HepG2 (cell line): Measurements from ENCODE around the gene SS18L1. TPM values are rescaled to one million over a fixed set of nuclear protein-coding genes. Genes with fewer than 3 reads are reported as not detected.

Source experiments
- BATF2 ChIP-seq: sonication (generic); formaldehyde crosslinking; IDR thresholded peaks from 2 replicates; pipeline ENCODE4 v1.8.0; 2022; ENCODE audit warnings: mild to moderate bottlenecking, missing genetic modification reagents, moderate library complexity
- E2F2 ChIP-seq: sonication (generic); formaldehyde crosslinking; IDR thresholded peaks from 2 replicates; pipeline ENCODE4 v1.4.0; 2020; ENCODE audit warnings: missing genetic modification reagents, borderline replicate concordance
- GLI4 ChIP-seq: sonication (generic); formaldehyde crosslinking; IDR thresholded peaks from 2 replicates; pipeline ENCODE4 v1.5.1; 2020; ENCODE audit warnings: missing genetic modification reagents, mild to moderate bottlenecking, moderate library complexity, borderline replicate concordance
- HOXA5 ChIP-seq: sonication (generic); formaldehyde crosslinking; IDR thresholded peaks from 2 replicates; pipeline ENCODE4 v1.4.0; 2020; ENCODE audit warnings: missing genetic modification reagents
- JDP2 ChIP-seq: sonication (generic); formaldehyde crosslinking; IDR thresholded peaks from 2 replicates; pipeline ENCODE4 v1.8.1; 2022; ENCODE audit warnings: missing genetic modification reagents, borderline replicate concordance
- MTA1 ChIP-seq: sonication (generic); formaldehyde crosslinking; IDR thresholded peaks from 2 replicates; pipeline ENCODE4 v1.4.0; 2020; ENCODE audit warnings: missing genetic modification reagents, mild to moderate bottlenecking, borderline replicate concordance
- PBX3 ChIP-seq: sonication (generic); formaldehyde crosslinking; IDR thresholded peaks from 2 replicates; pipeline ENCODE4 v1.8.1; 2023; ENCODE audit warnings: missing genetic modification reagents, inconsistent platforms, borderline replicate concordance
- PHF20 ChIP-seq: sonication (generic); formaldehyde crosslinking; IDR thresholded peaks from 2 replicates; pipeline ENCODE4 v1.5.0; 2020; ENCODE audit warnings: mild to moderate bottlenecking, missing genetic modification reagents
- POLR2A ChIP-seq, 2 experiments: IDR thresholded peaks; 2 replicates each; pipeline ENCODE4 v1.6.1; 2011; ENCODE audit warnings: low read depth in 2 of 2, low read length in 2 of 2, mild to moderate bottlenecking in 1 of 2, moderate library complexity in 1 of 2; ENCODE audit not compliant: insufficient read depth in 1 of 2
- PRMT3 ChIP-seq: sonication (generic); formaldehyde crosslinking; IDR thresholded peaks from 2 replicates; pipeline ENCODE4 v1.8.1; 2022; ENCODE audit warnings: low read depth, mild to moderate bottlenecking, moderate library complexity, missing genetic modification reagents, borderline replicate concordance
- SYNCRIP ChIP-seq: fragments of 200-400 bp; formaldehyde crosslinking; IDR thresholded peaks from 2 replicates; pipeline ENCODE4 v1.6.1; 2018; ENCODE audit warnings: mild to moderate bottlenecking, low read depth, low read length; ENCODE audit not compliant: insufficient read depth
- TBL1XR1 ChIP-seq: fragments of 150-350 bp; IDR thresholded peaks from 2 replicates; pipeline ENCODE4 v1.6.1; 2014; ENCODE audit warnings: borderline replicate concordance, low read length; ENCODE audit not compliant: partially characterized antibody
- TBP ChIP-seq: sonication (generic); formaldehyde crosslinking; IDR thresholded peaks from 2 replicates; pipeline ENCODE4 v1.5.0; 2020; ENCODE audit warnings: missing genetic modification reagents
- TFAP4 ChIP-seq: sonication (generic); IDR thresholded peaks from 2 replicates; pipeline ENCODE4 v1.6.1; 2016; ENCODE audit warnings: low read depth, borderline replicate concordance
- ZKSCAN1 ChIP-seq: fragments of 150-350 bp; IDR thresholded peaks from 2 replicates; pipeline ENCODE4 v1.6.1; 2014; ENCODE audit warnings: low read length
- ZMAT3 ChIP-seq: sonication (generic); formaldehyde crosslinking; conservative IDR thresholded peaks from 2 replicates; pipeline ENCODE4 v1.7.0; 2021; ENCODE audit warnings: missing genetic modification reagents
- ZNF281 ChIP-seq: sonication (generic); formaldehyde crosslinking; IDR thresholded peaks from 2 replicates; pipeline ENCODE4 v1.4.0; 2020; ENCODE audit warnings: missing genetic modification reagents, borderline replicate concordance
- ZNF572 ChIP-seq: sonication (generic); formaldehyde crosslinking; IDR thresholded peaks from 2 replicates; pipeline ENCODE4 v1.5.1; 2020; ENCODE audit warnings: mild to moderate bottlenecking, missing genetic modification reagents
- ZNF577 ChIP-seq: sonication (generic); formaldehyde crosslinking; IDR thresholded peaks from 2 replicates; pipeline ENCODE4 v1.4.0; 2020; ENCODE audit warnings: mild to moderate bottlenecking, low read depth, missing genetic modification reagents, borderline replicate concordance
- ZNF670 ChIP-seq: sonication (generic); formaldehyde crosslinking; IDR thresholded peaks from 2 replicates; pipeline ENCODE4 v1.8.0; 2022; ENCODE audit warnings: mild to moderate bottlenecking, missing genetic modification reagents, borderline replicate concordance
- ZZZ3 ChIP-seq: sonication (generic); formaldehyde crosslinking; IDR thresholded peaks from 2 replicates; pipeline ENCODE4 v1.4.0; 2020; ENCODE audit warnings: missing genetic modification reagents, mild to moderate bottlenecking, borderline replicate concordance
- polyA plus RNA-seq, 8 experiments: library from polyadenylated mRNA; depleted of rRNA in 3 of 8; stranded (reverse) in 7 of 8; unstranded in 1 of 8; fragments of >200 nt; fragmentation: Illumina TruSeq in 4 of 8; extraction: Trizol in 4 of 8; gene quantifications; 2 replicates each; pipeline versions ENCODE4 v1.2.1 to v1.2.3, GENCODE V29; 2011 to 2016; ENCODE audit warnings: low read depth in 4 of 8, missing spikeins in 1 of 8, mixed read lengths in 1 of 8; ENCODE audit not compliant: insufficient read depth in 1 of 8
- total RNA-seq, 5 experiments: library from RNA; depleted of rRNA; stranded (reverse); fragments of >200 nt; fragmentation: Illumina TruSeq; extraction: Trizol; gene quantifications; 2 replicates each; pipeline ENCODE4 v1.2.3, GENCODE V29; 2016; ENCODE audit warnings: low read depth in 1 of 5

The SS18L1 gene
- total and polyA plus RNA-seq, 2 of the 13 experiments (the other 11 are each of a cell fraction or from before 2014, with no cell fraction given) = 17.8 to 27.6 TPM

- TF ChIP-seq JDP2 (CRISPR knock-in tag) (peak; percentile 76; the same call in 1 of the 2 replicates), ZMAT3 (CRISPR knock-in tag) (peak; percentile 90), PBX3 (peak; percentile 92), PHF20 (CRISPR knock-in tag) (peak; percentile 100), MTA1 (peak; percentile 98), POLR2A (IDR thresholded peaks at IDR 0.05; ENCODE audit: insufficient read depth in 1 of 2, low read depth in 2 of 2, low read length in 2 of 2) (peak; percentile 97 to 100), E2F2 (peak; percentile 89), TBL1XR1 (peak; percentile 64), TBP (peak; percentile 100), HOXA5 (peak; percentile 99), PRMT3 (CRISPR knock-in tag) (peak; percentile 61; the same call in 1 of the 2 replicates), GLI4 (CRISPR knock-in tag) (peak; percentile 66), ZNF577 (CRISPR knock-in tag) (no peak; the same call in 1 of the 2 replicates), ZKSCAN1 (no peak), ZNF670 (CRISPR knock-in tag) (peak; percentile 97; the same call in 1 of the 2 replicates), BATF2 (peak; percentile 99), TFAP4 (peak; percentile 89; the same call in 1 of the 2 replicates), ZZZ3 (CRISPR knock-in tag) (no peak; the same call in none of the 2 replicates), ZNF572 (CRISPR knock-in tag) (peak; percentile 100), SYNCRIP (no peak), ZNF281 (peak; percentile 29)
These were observed 39.2 kb downstream of the SS18L1 start, which contains the start of gene MTG2 (continued) for GRCh38 chr20:62182469-62183425.
